HL-60 (cell line): ENCODE data around the gene SUFU.
A peak's percentile ranks its signal among the peaks of the same experiment; 100 is the strongest.

Source experiments
- DNase-seq, 2 experiments: peaks; one replicate each; pipeline ENCODE4 v3.0.0-alpha.2; 2010 to 2020; ENCODE audit warnings: low read depth in 1 of 2, low spot score in 1 of 2
- H3K27ac ChIP-seq: fragments of 250-450 bp; sonication (Bioruptor Pico); replicated peaks from 2 replicates; pipeline ENCODE4 v1.5.1; 2020; ENCODE audit warnings: mild to moderate bottlenecking, moderate library complexity
- H3K27me3 ChIP-seq: fragments of 250-450 bp; sonication (Bioruptor Pico); 2 replicates; pipeline ENCODE4 v1.5.1; 2021; ENCODE audit warnings: mild to moderate bottlenecking, moderate library complexity; ENCODE audit not compliant: insufficient read depth, poor library complexity, severe bottlenecking
- H3K4me3 ChIP-seq: replicated peaks from 2 replicates; pipeline ENCODE4 v1.5.1; 2011; ENCODE audit warnings: mild to moderate bottlenecking, control low read depth, low read length; ENCODE audit not compliant: insufficient read depth
- CTCF ChIP-seq: IDR thresholded peaks from one replicate; pipeline ENCODE4 v1.5.1; 2011; ENCODE audit warnings: low read length, control low read depth, inconsistent platforms; ENCODE audit not compliant: insufficient read depth
- GABPA ChIP-seq: IDR thresholded peaks from 2 replicates; pipeline ENCODE4 v1.6.1; 2012; ENCODE audit warnings: low read depth
- POLR2AphosphoS5 ChIP-seq: IDR thresholded peaks from 2 replicates; pipeline ENCODE4 v1.6.1; 2012; ENCODE audit warnings: low read depth
- REST ChIP-seq: IDR thresholded peaks from 2 replicates; pipeline ENCODE4 v1.6.1; 2012; ENCODE audit warnings: low read depth; ENCODE audit not compliant: insufficient replicate concordance
- SPI1 ChIP-seq: IDR thresholded peaks from 2 replicates; pipeline ENCODE4 v1.6.1; 2012; ENCODE audit warnings: low read depth, mild to moderate bottlenecking, borderline replicate concordance

Gene SUFU

GRCh38 chr10:102602272-102603045, 98.7 kb downstream of the SUFU start:
- DNase-seq = no peak
- no peak overlapping the region for H3K27ac ChIP-seq
- TF ChIP-seq GABPA = no peak
- TF ChIP-seq SPI1 = no peak
- no peak for TF ChIP-seq POLR2AphosphoS5
- no peak for TF ChIP-seq REST
- no peak for TF ChIP-seq CTCF

GRCh38 chr10:102603946-102604345, 100.2 kb downstream of the SUFU start:
- no peak for TF ChIP-seq REST
- TF ChIP-seq POLR2AphosphoS5 = peak; percentile 92
- TF ChIP-seq CTCF = no peak
- TF ChIP-seq SPI1 = peak; percentile 43; the same call in 1 of the 2 replicates
- TF ChIP-seq GABPA = no peak
- DNase-seq = peak; percentile 87 to 94
- H3K4me3 ChIP-seq = no peak overlapping the region
- H3K27ac ChIP-seq = peak overlapping the region; percentile 63
- H3K27me3 ChIP-seq = no peaks in the 10 kb centered on the region

More at GRCh38 chr10:102602272-102603045, 98.7 kb downstream of the SUFU start:
- Histone ChIP-seq H3K27me3 (no peaks in the 10 kb centered on the region), H3K4me3 (no peak overlapping the region)

- Histone ChIP-seq H3K4me3 (no peak overlapping the region), H3K27me3 (no peaks in the 10 kb centered on the region), H3K27ac (peak overlapping the region; percentile 63)
- DNase-seq = peak in 1 of 2 experiments; percentile 65
- no peak for TF ChIP-seq SPI1
- TF ChIP-seq POLR2AphosphoS5 = no peak
Observed at GRCh38 chr10:102604439-102604841, 100.7 kb downstream of the SUFU start.

GRCh38 chr10:102605712-102606111, 101.9 kb downstream of the SUFU start:
- no peak overlapping the region for H3K27ac ChIP-seq
- no peaks in the 10 kb centered on the region for H3K27me3 ChIP-seq
- no peak overlapping the region for H3K4me3 ChIP-seq
- DNase-seq = no peak
- TF ChIP-seq SPI1 = no peak
- no peak for TF ChIP-seq REST
- no peak for TF ChIP-seq CTCF
- TF ChIP-seq GABPA = no peak
- no peak for TF ChIP-seq POLR2AphosphoS5
